ENCODE data around the gene PLEKHH1.

DNA sequence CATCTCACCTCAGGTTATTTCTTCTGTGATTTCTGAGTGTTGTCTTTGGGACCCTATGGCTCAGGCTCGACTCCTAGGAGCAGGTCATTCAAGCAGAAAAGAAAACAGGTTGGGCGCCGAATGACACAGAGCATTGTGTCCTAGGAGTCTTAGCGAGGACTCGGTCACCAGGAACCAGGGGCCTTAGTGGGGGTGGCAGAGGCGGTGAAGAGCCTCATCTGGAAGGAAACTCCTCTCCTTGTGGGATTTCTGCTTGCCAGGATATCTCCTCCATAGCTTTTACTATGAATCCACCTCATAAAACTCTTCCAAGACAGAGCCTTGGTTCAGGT is 630 bp downstream of the PLEKHH1 start:
- TF ChIP-seq, protein P1, sequence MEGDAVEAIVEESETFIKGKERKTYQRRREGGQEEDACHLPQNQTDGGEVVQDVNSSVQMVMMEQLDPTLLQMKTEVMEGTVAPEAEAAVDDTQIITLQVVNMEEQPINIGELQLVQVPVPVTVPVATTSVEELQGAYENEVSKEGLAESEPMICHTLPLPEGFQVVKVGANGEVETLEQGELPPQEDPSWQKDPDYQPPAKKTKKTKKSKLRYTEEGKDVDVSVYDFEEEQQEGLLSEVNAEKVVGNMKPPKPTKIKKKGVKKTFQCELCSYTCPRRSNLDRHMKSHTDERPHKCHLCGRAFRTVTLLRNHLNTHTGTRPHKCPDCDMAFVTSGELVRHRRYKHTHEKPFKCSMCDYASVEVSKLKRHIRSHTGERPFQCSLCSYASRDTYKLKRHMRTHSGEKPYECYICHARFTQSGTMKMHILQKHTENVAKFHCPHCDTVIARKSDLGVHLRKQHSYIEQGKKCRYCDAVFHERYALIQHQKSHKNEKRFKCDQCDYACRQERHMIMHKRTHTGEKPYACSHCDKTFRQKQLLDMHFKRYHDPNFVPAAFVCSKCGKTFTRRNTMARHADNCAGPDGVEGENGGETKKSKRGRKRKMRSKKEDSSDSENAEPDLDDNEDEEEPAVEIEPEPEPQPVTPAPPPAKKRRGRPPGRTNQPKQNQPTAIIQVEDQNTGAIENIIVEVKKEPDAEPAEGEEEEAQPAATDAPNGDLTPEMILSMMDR (IDR thresholded peaks at IDR 0.05) = no peak
- TF ChIP-seq EP300 (IDR thresholded peaks at IDR 0.05) = no peak

Measured in tibial nerve (tissue), 4 donors.